Kidney (tissue), 14 donors: Measurements from ENCODE around the gene ALK. TPM values are rescaled to one million over a fixed set of nuclear protein-coding genes. Genes with fewer than 3 reads are reported as not detected.

ENCODE experiments used
- DNase-seq, 5 donors: peaks; one replicate each; pipeline ENCODE4 v3.0.0-alpha.2; 2013 to 2020
- FAIRE-seq: peaks from 2 replicates; lab custom pipeline; 2012; peaks lifted over from hg19 to GRCh38; lab: Jason Lieb, UNC
- H3K27ac ChIP-seq, 2 donors: one replicate each; pipeline ENCODE4 v1.7.0; 2013; ENCODE audit warnings: low read depth in 2 of 2, low read length in 2 of 2, inconsistent platforms in 1 of 2
- H3K27me3 ChIP-seq: one replicate; pipeline ENCODE4 v1.7.1; 2013; ENCODE audit warnings: low read length, inconsistent platforms; ENCODE audit not compliant: control insufficient read depth, insufficient read depth
- H3K36me3 ChIP-seq, 3 donors: one replicate each; pipeline versions ENCODE4 v1.7.0 to v1.7.1; 2013; ENCODE audit warnings: low read length in 3 of 3, control low read depth in 1 of 3, inconsistent platforms in 1 of 3; ENCODE audit not compliant: insufficient read depth in 3 of 3, control insufficient read depth in 2 of 3
- H3K4me1 ChIP-seq, 3 donors: one replicate each; pipeline versions ENCODE4 v1.7.0 to v1.7.1; 2013; ENCODE audit warnings: low read length in 3 of 3, inconsistent platforms in 1 of 3, low read depth in 1 of 3; ENCODE audit not compliant: control insufficient read depth in 2 of 3, insufficient read depth in 2 of 3
- H3K4me3 ChIP-seq, 3 donors: one replicate each; pipeline versions ENCODE4 v1.7.0 to v1.8.1; 2013; ENCODE audit warnings: low read length in 3 of 3, control low read depth in 1 of 3, inconsistent platforms in 1 of 3
- H3K9ac ChIP-seq, 3 donors: one replicate each; pipeline versions ENCODE4 v1.7.0 to v1.7.1; 2013; ENCODE audit warnings: low read length in 3 of 3, control low read depth in 1 of 3, inconsistent platforms in 1 of 3
- H3K9me3 ChIP-seq, 3 donors: one replicate each; pipeline versions ENCODE4 v1.7.0 to v1.7.1; 2013; ENCODE audit warnings: low read length in 3 of 3, control low read depth in 1 of 3, inconsistent platforms in 1 of 3; ENCODE audit not compliant: control insufficient read depth in 2 of 3, insufficient read depth in 1 of 3
- intact Hi-C: fragments of 100-400 bp; cut with DNase I; formaldehyde crosslinking; loops from one replicate; pipeline ENCODE4 v1.11.1; 2022
- polyA plus RNA-seq: library from polyadenylated mRNA; stranded (reverse); fragments of 350-450 nt; fragmentation: Illumina TruSeq; extraction: RNeasy Lipid Tissue Mini Kit (QIAGEN cat#74804); gene quantifications from one replicate; pipeline ENCODE4 v1.2.3, GENCODE V29; 2014; ENCODE audit warnings: low read depth, low replicate concordance; ENCODE audit not compliant: insufficient read depth
- total RNA-seq: library from RNA; stranded (reverse); fragmentation: NEBNext Ultra II Directional; extraction: Animal tissue kit (Norgen Biotek cat#: 25700); gene quantifications from one replicate; pipeline ENCODE4 v1.2.1, GENCODE V29; 2021
- TF ChIP-seq, protein P1 (sequence below): IDR thresholded peaks from 3 replicates; pipeline ENCODE4 v1.5.1; 2012; ENCODE audit warnings: mild to moderate bottlenecking, moderate library complexity, borderline replicate concordance; ENCODE audit not compliant: insufficient read depth; ENCODE audit errors: extremely low read depth
- donor health status: control.
- donor health status: control.
- donor health status: control.
- donor health status: control.
- donor health status: control.
- donor health status: DM: yes; HTN: yes; CAD: no.
- donor health status: Normal renal cell carcinoma (clear cell type).

Gene ALK
- total and polyA plus RNA-seq, 2 donors from 2014 or later = 0.13 TPM; not detected in 1

DNA sequence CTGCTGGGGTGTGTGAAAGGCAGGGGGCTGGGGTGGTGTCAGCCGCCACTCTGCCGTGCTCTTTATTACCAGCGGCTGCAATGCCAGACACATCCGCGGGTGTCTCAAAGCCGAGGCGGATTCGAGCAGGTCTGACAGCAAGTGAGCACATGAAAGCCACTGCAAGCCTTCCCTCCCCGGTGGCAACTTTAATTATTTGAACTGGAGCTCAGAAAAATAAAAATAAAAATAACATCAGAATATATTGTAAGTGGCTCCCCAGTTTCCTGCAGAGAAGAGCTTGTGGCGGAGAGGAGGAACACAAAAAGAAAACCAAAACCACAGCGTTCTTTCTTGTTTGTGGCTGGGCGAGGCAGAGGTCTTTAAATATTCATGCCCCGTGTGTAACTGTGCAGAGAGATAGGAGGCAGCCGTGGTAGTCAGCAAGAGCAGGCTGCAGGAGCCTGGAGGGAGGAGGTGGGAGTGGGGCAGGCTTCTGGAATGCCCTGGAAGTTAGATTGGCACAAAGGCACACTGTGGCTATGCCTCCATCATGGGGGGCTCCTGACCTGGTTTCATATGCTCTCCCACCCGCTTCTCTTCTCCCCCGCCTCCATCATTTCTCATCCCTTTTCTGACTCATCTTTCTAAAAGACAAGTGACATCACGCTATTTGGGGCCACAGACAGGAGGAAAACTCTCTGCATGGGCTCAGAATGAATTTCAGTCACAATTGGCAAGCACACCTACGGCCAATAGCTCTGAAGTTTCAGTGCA lies 606.4 kb downstream of the ALK start:
- TF ChIP-seq, protein P1, sequence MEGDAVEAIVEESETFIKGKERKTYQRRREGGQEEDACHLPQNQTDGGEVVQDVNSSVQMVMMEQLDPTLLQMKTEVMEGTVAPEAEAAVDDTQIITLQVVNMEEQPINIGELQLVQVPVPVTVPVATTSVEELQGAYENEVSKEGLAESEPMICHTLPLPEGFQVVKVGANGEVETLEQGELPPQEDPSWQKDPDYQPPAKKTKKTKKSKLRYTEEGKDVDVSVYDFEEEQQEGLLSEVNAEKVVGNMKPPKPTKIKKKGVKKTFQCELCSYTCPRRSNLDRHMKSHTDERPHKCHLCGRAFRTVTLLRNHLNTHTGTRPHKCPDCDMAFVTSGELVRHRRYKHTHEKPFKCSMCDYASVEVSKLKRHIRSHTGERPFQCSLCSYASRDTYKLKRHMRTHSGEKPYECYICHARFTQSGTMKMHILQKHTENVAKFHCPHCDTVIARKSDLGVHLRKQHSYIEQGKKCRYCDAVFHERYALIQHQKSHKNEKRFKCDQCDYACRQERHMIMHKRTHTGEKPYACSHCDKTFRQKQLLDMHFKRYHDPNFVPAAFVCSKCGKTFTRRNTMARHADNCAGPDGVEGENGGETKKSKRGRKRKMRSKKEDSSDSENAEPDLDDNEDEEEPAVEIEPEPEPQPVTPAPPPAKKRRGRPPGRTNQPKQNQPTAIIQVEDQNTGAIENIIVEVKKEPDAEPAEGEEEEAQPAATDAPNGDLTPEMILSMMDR = peak; percentile 19
- peak in 4 of 5 donors; percentile 74 to 77 (median 76) for DNase-seq
- Histone ChIP-seq H3K27ac (no peak overlapping the region), H3K36me3 (no peaks in the 10 kb centered on the region), H3K4me1 (peaks cover 2 to 8% (median 6%) of the 10 kb centered on the region in 3 donors), H3K27me3 (no peaks in the 10 kb centered on the region), H3K4me3 (no peak overlapping the region), H3K9ac (no peak overlapping the region), H3K9me3 (no peaks in the 10 kb centered on the region)
- FAIRE-seq = no peak
- intact Hi-C loops = no loop called here

DNA sequence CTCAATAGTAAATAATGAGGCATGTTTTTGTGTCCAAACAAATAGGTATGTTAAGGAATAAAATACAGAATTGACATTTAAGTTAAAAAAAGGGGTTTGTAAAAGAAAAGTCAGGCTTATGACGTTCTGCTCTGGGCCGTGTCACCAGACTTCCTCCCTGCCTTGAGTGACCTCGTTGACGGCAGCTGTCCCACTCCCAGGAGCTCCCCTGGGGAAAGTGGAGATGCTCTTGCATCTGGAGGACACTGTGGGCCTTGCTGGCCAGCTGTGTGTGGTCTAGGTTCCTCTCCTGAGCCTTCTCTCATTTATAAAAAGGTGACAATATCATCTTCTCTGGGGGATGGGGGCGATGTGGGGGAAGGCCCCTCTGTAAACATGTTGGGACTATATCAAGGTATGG lies 609.9 kb downstream of the ALK start:
- no peaks in the 10 kb centered on the region for H3K27me3 ChIP-seq
- H3K36me3 ChIP-seq = no peaks in the 10 kb centered on the region
- FAIRE-seq (no peak), DNase-seq (no peak)
- no peak overlapping the region for H3K4me3 ChIP-seq
- intact Hi-C loops = no loop called here
- no peak overlapping the region for H3K9ac ChIP-seq
- TF ChIP-seq, protein P1 = no peak
- no peak overlapping the region for H3K27ac ChIP-seq
- no peaks in the 10 kb centered on the region for H3K9me3 ChIP-seq
- peaks cover 2 to 10% (median 9%) of the 10 kb centered on the region in 3 donors for H3K4me1 ChIP-seq

DNA sequence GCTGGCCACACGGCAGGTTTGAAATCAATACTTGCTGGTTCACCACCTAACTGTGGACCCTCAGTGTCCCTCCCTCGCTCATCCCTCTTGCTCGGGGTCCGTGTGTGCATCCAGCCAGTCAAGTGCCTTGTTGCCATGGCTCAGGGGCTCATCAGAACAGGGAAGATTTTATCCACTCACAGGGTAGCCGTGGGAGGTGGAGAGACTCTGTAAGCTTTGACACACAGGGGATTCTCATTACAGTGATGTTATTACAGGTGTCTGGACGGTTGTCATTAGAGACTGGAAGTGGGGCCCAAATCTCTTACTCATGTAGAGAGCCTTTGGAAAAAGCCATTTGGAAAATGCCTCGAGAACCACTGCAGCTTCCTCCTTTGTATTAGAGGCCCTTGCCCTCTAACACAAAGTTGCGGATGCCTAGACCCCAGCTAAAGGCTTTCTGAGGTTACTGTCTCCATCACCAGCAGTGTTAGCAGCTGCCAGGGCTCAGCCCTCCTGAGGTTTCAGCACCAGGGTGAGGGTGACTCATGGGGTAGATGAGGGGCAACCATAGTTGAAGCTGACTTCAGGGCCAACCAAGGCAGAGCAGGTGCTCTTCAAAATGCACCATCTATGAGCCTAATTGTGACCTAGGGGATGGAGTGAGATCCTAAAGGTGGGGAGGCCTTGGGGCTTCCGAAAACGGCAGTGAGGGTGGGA lies 610.6 kb downstream of the ALK start:
- H3K36me3 ChIP-seq = no peaks in the 10 kb centered on the region
- TF ChIP-seq, protein P1 = no peak
- H3K9me3 ChIP-seq = no peaks in the 10 kb centered on the region
- peaks cover 2 to 10% (median 9%) of the 10 kb centered on the region in 3 donors for H3K4me1 ChIP-seq
- intact Hi-C loops = no loop called here
- FAIRE-seq (no peak), DNase-seq (peak in 4 of 5 donors; percentile 82 to 94 (median 89))
- H3K9ac ChIP-seq = no peak overlapping the region
- H3K27ac ChIP-seq = no peak overlapping the region
- no peaks in the 10 kb centered on the region for H3K27me3 ChIP-seq
- H3K4me3 ChIP-seq = no peak overlapping the region
